ENCODE measurements around the gene RAB28. TPM values are rescaled to one million over a fixed set of nuclear protein-coding genes. Genes with fewer than 3 reads are reported as not detected.

Gene RAB28
- total RNA-seq, 2 donors from 2014 or later, result 11.1 to 13.5 TPM

DNA sequence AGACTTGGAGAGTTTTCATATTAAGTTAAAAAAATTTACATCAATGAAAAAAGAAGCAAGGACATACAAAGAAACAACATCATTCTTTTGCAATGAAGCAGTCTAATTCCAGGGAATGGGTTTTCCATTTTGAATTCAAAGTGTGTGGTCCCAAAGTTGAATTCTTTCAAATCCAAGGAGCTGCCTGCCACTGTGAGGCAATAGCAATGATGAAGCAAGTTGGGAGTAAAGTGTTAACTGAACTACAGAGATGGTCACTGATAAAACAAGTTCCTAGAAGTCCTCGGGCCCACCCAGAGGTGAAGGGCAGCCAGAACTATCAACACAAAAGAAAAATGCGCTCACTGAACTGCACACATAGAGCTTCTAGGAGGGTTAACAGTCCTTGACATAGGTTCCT is 115.9 kb downstream of the RAB28 start:
- DNase-seq (ENCODE audit: low spot score in 2 of 2), result no peak
- Mint-ChIP-seq H3K27ac (no peak overlapping the region), H3K36me3 (peaks cover 0 to 20% of the 10 kb centered on the region in 2 donors), H3K9me3 (peaks cover 0 to 4% of the 10 kb centered on the region in 2 donors)
- no peak for ATAC-seq

DNA sequence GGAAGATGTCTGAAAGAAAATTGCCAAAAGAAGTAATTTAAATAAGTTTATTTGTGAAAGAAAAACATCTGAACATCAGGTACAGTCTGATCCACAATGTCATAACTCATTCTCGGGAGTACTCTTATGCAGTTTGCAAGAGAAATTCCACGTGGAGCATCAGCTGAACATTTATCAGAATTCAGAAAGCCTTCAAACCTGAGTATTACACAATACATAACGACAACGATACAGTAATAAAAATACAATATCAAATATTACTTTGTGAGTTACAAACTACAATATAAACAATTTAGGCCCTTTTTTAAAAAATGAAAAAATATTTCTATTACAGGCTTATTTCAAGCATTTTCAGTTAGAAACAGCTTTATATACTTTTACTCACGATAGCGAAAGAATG is 116.4 kb downstream of the RAB28 start:
- Mint-ChIP-seq H3K36me3 (peaks cover 0 to 20% of the 10 kb centered on the region in 2 donors), H3K9me3 (peaks cover 0 to 4% of the 10 kb centered on the region in 2 donors), H3K27ac (no peak overlapping the region)
- no peak for ATAC-seq
- no peak for DNase-seq (ENCODE audit: low spot score in 2 of 2)

DNA sequence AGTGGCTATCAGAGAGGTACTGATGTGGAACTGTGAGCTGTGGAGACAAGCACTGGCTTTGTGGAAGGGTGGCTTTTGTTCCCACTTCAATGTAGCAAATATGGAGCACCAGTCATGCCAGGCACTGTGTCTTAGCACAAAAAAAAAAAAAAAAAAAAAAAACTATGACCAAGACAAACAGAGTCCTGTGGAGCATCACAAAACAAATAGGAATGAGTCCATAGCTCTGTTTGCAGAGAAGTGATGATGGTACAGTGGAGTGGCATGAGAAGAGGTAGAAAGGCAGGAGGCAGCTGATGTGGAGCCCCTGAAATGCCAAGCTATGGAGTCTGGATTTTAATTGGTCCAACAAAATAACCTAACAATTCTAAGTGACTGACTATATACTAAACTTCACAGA is 116.9 kb downstream of the RAB28 start:
- no peak for ATAC-seq
- H3K9me3 Mint-ChIP-seq, result peaks cover 0 to 4% of the 10 kb centered on the region in 2 donors

DNA sequence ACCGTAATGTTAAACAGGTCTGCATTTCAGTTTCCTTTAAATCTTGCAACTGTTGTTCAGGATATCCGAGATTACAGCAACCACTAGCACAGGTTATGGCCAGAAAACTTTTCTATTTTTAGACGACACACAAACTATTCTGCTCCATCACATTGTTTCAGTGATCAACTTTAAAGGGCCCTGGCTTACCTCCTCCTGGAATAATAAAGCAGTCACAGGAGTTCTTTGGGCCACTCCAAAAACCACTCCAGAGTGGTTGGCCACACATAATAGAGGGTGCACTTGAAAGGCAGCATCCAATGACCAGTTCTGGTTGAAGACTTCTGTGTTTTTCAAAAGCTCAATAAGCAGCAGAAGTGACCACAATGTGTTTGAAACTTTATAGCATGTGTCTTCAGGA is 118.9 kb downstream of the RAB28 start:
- DNase-seq (ENCODE audit: low spot score in 2 of 2) (no peak), ATAC-seq (no peak)
- peaks cover 0 to 4% of the 10 kb centered on the region in 2 donors for H3K9me3 Mint-ChIP-seq
- H3K36me3 Mint-ChIP-seq, result peaks cover 0 to 20% of the 10 kb centered on the region in 2 donors
- H3K27ac Mint-ChIP-seq, result no peak overlapping the region

More for the DNA sequence above, 116.9 kb downstream of the RAB28 start:
- DNase-seq (ENCODE audit: low spot score in 2 of 2), result no peak
- peaks cover 0 to 20% of the 10 kb centered on the region in 2 donors for H3K36me3 Mint-ChIP-seq
- H3K27ac Mint-ChIP-seq, result no peak overlapping the region

DNA sequence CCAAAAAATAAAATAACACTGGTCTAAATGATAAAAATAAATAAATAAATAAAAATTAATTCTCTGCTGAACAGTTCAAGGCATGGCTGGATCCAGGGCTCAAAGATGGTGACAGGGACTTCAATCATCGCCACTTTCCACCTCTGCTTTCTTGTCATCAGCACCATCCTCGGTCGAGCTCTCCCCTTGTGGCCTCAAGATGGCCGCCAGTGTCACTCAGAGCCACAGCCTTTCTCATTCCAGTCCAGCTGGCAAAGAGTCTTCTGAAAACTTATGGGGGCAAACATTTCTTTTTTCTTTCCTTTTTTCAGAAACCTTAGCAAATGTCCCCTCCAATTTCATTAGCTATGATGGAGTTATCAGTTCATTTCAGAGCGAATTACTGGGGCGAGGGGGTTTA is 119.5 kb downstream of the RAB28 start:
- Mint-ChIP-seq H3K36me3 (peaks cover 0 to 25% of the 10 kb centered on the region in 2 donors), H3K9me3 (peaks cover 0 to 8% of the 10 kb centered on the region in 2 donors), H3K27ac (no peak overlapping the region)
- no peak for DNase-seq (ENCODE audit: low spot score in 2 of 2)
- ATAC-seq, result no peak

DNA sequence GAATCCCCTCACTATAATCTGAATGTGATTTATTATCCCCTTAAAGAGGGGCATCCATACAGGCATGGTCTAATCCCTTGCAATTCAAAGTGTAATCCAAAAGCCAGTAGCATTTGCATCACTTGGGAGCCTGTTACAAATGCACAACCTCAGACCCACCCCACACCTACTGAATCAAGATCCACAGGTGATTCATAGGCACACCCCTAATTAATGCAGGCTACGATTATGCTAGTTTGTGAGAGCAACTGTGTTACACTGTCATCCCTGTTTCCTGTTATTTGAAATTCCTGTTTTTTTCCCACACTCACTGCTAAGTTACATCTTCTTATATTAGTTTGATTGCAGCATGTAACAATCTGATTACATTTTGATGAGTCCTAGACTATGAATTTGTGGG is 120.0 kb downstream of the RAB28 start:
- H3K36me3 Mint-ChIP-seq, result peaks cover 0 to 26% of the 10 kb centered on the region in 2 donors
- peaks cover under 1 to 9% of the 10 kb centered on the region in 2 donors for H3K9me3 Mint-ChIP-seq
- no peak for ATAC-seq
- H3K27ac Mint-ChIP-seq, result no peak overlapping the region
- no peak for DNase-seq (ENCODE audit: low spot score in 2 of 2)

DNA sequence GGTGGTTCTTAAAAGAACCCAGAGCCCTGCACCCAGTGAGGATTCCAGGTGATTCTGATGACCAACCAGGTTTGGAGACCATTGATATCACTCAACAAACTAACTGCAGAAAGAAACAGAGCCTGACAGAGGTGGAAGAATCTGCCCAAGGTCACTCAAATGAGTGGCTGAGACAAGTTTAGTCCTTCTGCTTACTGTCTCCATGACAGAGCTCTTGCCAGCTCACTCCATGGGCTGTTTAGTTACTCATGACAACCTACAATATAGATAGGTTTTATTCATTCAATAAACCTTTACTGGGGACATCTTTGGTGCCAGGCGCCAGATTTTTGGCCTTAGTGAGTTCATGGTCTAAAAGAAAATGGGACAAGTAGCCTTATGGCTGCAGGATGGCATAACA is 124.3 kb downstream of the RAB28 start:
- peaks cover 4 to 9% of the 10 kb centered on the region in 2 donors for H3K9me3 Mint-ChIP-seq
- ATAC-seq, result no peak
- H3K27ac Mint-ChIP-seq, result no peak overlapping the region
- peaks cover 6 to 17% of the 10 kb centered on the region in 2 donors for H3K36me3 Mint-ChIP-seq
- DNase-seq (ENCODE audit: low spot score in 2 of 2), result no peak

DNA sequence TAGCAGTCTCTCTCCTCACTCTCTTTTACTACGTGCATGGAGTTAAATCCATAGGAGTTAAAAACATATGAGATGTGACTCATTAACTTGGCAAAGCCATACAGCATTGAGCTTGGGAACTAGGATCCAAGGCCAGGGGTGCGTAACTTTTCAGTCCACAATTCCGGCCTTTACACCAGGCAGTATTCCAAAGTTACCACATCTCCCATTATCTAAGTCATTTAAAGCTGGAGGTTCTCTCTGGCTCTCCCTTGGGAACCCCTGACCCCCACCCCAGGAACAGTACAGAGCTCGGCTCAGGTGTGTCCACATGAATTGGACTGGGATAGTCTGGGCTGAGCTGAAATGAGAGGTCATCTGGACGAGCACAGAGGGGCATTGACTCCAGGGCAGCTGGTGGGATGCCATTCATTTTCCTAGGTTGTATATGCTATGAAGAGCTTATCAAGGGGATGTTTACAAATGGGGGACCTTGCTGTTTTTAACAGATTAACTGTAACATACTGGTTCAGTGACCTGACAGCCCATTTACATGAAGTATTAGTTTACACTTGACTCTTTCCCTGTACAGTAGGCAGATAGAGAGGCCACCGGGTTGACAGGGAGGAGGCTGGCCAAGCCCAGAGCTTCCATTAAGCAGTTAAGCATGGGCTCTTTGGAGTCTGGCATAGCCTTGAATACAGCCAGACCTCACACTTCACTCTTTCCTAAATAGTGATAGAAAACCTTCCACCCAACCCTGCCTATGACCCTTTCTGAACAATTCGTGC is 128.8 kb downstream of the RAB28 start:
- Mint-ChIP-seq H3K9me3 (peaks cover 5 to 8% of the 10 kb centered on the region in 2 donors), H3K27ac (no peak overlapping the region), H3K36me3 (peaks cover 6 to 25% of the 10 kb centered on the region in 2 donors)
- ATAC-seq (no peak), DNase-seq (ENCODE audit: low spot score in 2 of 2) (no peak)

DNA sequence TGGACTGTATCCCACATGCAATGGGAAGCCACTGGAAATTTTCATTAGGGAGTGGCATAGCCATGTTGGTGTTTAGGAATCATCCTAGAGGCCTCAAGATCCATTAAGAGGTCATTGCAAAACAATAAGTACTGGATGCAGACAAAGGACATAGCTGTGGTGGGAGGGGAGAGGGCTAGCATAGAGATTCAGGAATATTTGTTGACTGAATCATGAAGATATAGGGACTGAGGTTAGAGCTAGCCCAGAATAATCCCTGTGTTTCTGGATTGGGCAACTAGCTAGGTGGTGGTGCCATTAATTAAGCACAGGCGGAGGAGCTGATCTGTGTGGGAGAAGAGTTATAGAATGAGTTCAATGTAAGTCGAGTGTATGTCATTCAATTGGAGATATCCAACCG is 135.0 kb downstream of the RAB28 start:
- Mint-ChIP-seq H3K36me3 (peaks cover 6 to 18% of the 10 kb centered on the region in 2 donors), H3K27ac (no peak overlapping the region), H3K9me3 (peaks cover 7 to 9% of the 10 kb centered on the region in 2 donors)
- no peak for DNase-seq (ENCODE audit: low spot score in 2 of 2)
- no peak for ATAC-seq

DNA sequence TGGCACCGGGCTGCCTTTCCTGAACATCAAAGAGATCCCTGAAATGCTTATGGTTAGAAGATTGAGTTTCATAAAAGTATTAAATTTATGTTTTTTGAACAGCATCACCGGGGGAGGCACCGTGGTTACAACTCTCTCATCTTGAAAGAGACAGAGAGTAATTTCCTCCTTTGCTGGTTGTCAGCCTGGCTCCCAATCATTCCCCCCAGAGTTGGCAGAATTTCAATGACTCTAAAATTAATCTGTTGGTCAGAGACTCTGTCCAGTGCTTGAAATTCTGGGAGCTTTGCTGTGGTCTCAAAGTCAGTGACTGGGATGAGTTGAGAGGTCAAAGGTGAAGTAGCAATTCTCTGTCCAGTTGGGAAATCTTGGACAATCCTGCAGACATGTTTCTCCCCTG is 135.9 kb downstream of the RAB28 start:
- H3K9me3 Mint-ChIP-seq, result peaks cover 7 to 9% of the 10 kb centered on the region in 2 donors
- ATAC-seq, result no peak
- no peak overlapping the region for H3K27ac Mint-ChIP-seq

DNA sequence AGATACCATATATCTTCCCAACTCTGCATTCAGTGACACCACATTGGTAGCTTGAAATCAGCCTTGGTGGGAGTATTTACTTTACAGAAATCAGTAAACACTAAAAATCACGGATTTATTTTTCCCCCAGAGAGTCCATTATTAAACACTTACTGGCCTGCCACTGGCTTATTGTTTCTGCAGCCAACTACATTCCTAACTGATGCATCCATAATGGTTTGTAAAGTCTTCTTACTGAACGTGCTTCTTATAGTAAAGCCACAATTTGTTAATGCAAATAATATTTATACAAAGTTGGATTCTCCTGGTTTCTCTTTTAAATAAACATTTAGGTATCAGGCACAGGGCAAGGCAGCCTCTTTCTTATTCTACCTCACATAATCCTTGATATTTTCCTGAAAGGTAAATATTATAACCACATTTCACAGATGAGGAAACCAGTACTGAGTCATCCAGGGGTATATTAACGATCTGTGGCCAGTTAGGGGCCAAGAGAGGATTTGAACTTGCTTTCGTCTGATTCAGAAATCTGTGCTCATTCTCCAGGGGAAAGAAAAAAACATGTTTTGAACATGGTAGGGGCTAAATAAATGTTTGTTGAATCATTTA is 136.5 kb downstream of the RAB28 start:
- no peak for ATAC-seq
- DNase-seq (ENCODE audit: low spot score in 2 of 2), result no peak
- peaks cover 6 to 9% of the 10 kb centered on the region in 2 donors for H3K36me3 Mint-ChIP-seq
- no peak overlapping the region for H3K27ac Mint-ChIP-seq
- peaks cover 3 to 9% of the 10 kb centered on the region in 2 donors for H3K9me3 Mint-ChIP-seq

More for the DNA sequence above, 135.9 kb downstream of the RAB28 start:
- DNase-seq (ENCODE audit: low spot score in 2 of 2), result no peak
- peaks cover 6 to 14% of the 10 kb centered on the region in 2 donors for H3K36me3 Mint-ChIP-seq

DNA sequence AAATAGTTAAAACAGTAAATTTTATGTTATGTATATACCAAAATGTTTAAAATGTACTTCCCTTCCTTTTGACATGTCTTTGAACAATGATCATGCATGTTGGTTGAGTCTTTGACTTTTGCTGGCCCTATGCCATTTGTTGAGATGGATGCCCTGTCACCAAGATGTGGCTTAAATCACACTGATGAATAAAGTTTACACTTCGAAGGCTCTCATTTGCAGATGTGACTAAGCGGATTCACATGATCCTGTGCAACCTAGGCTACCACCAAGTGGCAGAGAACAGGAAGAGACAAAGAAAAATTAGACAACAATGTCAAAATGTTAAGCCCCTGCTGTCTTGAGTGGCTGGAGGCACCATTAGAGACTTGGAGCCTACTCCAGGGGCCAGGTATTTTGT is 139.9 kb downstream of the RAB28 start:
- Mint-ChIP-seq H3K9me3 (peaks cover 0 to 6% of the 10 kb centered on the region in 2 donors), H3K36me3 (peaks cover 1 to 9% of the 10 kb centered on the region in 2 donors), H3K27ac (no peak overlapping the region)
- DNase-seq (ENCODE audit: low spot score in 2 of 2) (no peak), ATAC-seq (no peak)

DNA sequence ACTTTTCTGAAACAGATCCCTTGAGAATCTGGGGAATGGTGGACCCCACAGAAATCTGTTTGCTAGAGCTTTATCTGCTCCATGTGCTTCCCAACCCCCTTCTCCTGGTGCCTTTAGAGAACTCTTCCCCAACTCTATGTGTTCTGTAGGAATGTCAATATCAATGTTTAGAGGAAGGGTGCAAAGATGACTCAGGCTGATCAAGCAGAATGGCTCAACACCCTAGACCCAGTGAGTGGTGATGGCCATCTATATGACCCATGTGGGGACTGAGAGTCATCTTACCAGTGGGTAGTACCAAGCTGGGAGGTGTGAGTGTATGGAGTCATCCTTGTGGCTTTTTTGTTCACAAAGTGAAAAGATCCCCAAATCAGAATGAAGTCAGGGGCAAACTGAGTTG is 143.5 kb downstream of the RAB28 start:
- H3K36me3 Mint-ChIP-seq, result peaks cover 6 to 26% of the 10 kb centered on the region in 2 donors
- H3K27ac Mint-ChIP-seq, result no peak overlapping the region
- H3K9me3 Mint-ChIP-seq, result peaks cover 9 to 10% of the 10 kb centered on the region in 2 donors
- DNase-seq (ENCODE audit: low spot score in 2 of 2) (no peak), ATAC-seq (no peak)

DNA sequence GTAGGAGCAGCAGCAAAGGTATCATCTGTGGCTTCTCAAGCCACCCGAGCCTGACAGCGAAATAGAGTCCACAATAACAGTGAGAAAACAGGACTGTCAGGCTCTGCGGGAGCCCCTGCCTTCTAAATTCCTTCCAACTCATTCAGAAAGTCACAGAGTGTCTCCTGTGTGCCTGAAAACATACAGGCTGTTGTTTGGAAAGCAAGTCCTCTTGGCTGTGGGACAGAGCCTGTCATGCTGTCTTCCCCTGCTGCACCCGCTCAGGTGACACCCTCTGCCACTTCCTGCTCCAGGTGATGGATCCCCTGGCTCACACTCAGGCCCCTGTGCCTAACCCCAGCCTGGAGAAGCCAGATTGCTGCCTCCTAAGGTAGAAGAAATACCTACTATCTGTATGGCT is 152.3 kb downstream of the RAB28 start:
- no peak for ATAC-seq
- Mint-ChIP-seq H3K36me3 (peaks cover 0 to 11% of the 10 kb centered on the region in 2 donors), H3K9me3 (peaks cover 5 to 7% of the 10 kb centered on the region in 2 donors), H3K27ac (no peak overlapping the region)
- no peak for DNase-seq (ENCODE audit: low spot score in 2 of 2)

DNA sequence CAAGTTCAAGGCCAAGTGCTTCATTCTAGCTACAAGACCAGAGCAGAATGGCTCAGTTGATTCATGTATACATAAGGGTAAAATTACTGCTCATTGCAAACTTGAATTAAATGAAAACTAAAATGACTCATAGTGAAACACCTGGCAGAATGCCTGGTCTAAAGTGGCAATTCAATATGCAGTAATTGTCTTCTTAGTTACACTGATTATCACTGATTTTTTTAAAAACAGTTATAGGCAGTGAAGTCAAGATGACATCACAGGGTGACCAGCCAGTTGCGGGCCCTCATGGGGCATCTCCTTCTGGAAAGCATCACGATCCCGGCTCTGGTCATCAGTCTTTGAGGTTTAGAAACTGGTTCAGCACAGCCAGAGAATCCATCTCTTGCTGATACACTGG is 154.2 kb downstream of the RAB28 start:
- H3K9me3 Mint-ChIP-seq, result peaks cover 3 to 5% of the 10 kb centered on the region in 2 donors
- DNase-seq (ENCODE audit: low spot score in 2 of 2), result peak in 1 of 2 donors; percentile 4

DNA sequence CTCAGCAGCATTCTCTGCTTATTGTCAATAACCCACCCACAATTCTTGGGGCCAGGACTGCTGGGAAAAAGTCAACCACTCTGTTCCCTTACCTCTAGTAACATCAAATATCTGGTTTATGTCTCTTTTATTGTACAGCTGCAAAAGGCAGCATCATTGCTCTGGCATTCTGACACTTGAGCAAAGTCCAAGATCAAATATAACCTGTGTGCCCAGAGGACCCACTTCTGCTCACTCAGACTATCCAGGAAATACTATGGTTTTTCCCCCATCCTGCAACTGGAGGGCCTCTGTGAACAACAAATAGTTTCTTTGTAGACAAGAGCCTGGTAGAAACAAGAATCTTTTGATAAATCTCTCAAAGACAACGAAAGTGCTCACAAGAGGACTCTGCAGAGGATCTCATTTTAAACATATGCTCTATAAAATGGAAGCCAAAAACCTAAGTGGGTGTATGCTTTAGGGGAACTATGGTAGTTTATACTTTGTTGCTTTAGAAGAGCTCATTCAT is 154.7 kb downstream of the RAB28 start:
- Mint-ChIP-seq H3K36me3 (peaks cover 0 to 11% of the 10 kb centered on the region in 2 donors), H3K27ac (no peak overlapping the region), H3K9me3 (peaks cover 3 to 5% of the 10 kb centered on the region in 2 donors)
- ATAC-seq, result no peak
- no peak for DNase-seq (ENCODE audit: low spot score in 2 of 2)

More for the DNA sequence above, 154.2 kb downstream of the RAB28 start:
- ATAC-seq, result peak in 1 of 2 donors; percentile 26
- peaks cover 0 to 11% of the 10 kb centered on the region in 2 donors for H3K36me3 Mint-ChIP-seq
- no peak overlapping the region for H3K27ac Mint-ChIP-seq

DNA sequence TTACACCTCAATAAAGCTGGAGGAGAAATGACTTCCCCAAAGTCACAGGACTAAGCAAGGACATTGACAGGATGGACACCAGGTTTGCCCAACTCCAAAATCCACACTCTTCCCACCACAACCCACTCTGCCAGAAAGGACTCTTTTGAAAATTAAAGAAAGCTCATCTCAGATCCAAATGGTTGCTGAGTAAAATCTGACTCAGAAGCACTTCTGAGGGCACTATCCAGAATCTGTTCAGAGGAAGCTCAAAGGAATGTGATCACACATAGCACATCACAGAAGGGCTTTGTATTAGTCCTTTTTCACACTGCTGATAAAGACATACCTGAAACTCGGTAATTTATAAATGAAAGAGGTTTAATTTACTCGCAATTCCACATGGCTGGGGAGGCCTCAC is 155.5 kb downstream of the RAB28 start:
- Mint-ChIP-seq H3K9me3 (peaks cover 3 to 5% of the 10 kb centered on the region in 2 donors), H3K36me3 (peaks cover 0 to 16% of the 10 kb centered on the region in 2 donors), H3K27ac (no peak overlapping the region)
- DNase-seq (ENCODE audit: low spot score in 2 of 2) (no peak), ATAC-seq (no peak)
